ENCODE results near the gene LTA4H.

DNA sequence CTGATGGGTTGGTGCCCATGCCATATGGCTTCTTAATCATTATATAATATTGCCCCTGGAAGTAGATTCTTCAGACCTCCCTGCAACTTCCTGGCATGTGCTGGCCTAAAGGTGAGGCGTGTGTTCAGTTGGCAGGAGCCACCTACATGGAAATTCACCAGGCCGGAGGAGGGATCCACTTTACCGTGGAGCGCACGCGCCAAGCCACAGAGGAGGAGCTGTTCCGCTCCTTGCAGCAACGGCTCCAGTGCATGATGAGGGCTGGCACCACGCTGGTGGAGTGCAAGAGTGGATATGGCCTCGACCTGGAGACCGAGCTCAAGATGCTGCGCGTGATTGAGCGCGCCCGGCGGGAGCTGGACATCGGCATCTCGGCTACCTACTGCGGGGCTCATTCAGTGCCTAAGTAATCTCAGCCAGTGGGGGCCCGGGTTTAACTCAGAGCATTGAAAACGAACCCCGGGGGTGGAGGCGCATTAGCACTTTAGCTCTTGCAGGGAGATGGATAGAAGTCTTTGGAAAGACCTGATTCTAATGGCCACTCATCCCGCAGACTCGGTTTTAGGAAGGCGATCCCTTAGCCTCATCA, 78.7 kb downstream of the LTA4H start:
- no peak for TF ChIP-seq POLR2A (IDR thresholded peaks at IDR 0.05; ENCODE audit: low read depth, low read length)
- TF ChIP-seq POLR2AphosphoS5 (IDR thresholded peaks at IDR 0.05; ENCODE audit: low read depth, low read length) = no peak

Data from GM12892 (cell line).